EH (cell line): Measurements from ENCODE around the gene FLOT1.

Experiments used
- DNase-seq: peaks from one replicate; pipeline ENCODE4 v3.0.0-alpha.2; 2015; ENCODE audit warnings: low read depth

FLOT1 gene

DNA sequence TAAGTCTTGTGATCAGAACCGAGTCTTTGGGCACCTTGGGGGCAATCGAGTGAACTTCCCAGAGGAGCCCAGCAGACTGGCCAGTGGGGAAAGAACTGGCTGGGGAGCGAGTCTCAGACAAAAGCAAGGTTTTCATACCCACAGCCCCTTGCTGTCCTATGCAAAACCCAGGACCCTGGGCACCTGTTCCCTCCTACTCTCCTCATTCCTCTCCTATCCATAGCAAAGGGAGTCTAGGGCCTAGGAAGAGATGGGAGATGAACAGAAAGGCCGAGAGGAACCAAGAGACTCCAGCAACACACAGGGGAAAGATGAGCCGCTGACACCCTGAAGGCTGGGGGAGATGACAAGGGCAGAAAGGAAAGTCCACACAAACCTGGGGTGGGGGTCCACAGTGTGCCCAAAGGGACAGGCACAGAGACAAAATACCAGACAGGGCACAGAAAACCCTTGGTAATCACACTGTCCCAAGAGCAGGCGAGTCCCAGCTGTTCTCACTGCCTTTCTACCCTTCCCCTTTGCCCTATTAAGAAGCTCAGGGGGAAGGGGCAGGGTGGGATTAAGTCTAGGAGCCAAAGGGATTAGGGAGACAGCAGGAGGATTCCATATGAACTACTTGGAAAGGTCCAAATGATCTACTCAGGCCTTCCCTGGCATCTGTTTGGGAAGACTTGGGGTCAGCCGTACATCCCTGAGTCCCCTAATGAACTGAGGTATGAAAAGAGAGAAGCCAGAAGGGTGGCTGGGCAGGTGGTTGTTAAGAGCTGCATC lies 62.5 kb downstream of the FLOT1 start:
- DNase-seq, result no peak

DNA sequence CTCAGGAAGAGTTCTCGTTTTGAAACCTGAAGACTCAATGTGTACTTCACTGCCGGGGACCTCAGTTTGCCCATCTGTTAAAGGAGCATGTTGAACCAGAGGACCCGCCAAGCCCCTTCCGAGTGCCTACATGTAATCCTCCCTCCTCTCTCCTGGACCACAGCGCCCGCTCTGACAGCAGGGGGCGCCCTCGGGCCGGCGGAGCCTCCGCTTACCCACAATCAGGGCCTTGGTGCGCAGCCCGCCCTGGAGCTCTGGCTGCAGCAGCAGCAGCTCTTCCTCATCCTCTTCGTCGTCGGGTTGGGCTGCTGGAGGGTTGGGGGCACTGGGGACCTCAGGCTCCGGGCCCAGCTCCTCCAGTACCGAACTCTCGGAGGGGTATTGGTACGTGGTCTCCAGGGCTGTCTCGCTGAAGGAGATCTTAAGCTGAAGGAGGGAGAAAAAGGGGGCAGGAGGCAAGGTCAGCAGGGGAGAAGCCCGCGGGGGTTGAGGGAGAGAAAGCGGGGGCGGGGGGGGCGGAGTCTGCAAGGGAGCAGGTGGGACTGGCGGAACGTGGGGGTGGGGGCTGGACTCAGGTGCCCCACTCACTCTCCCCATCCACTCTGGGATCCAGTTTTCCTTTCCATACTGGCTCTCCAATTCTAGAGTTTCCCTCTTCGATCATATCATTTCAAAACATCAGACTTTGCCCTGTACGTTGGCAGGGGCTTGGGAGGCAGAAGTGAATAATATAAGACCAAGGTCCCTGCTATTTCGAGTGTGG lies 63.3 kb downstream of the FLOT1 start:
- peak; percentile 78 for DNase-seq
